CD4-positive, alpha-beta T cell treated with Interleukin-15 for 1 hour (primary cell): Measurements from ENCODE around the gene SLC28A2.
"Not testable (repeated sequence)": the region's sequence is repeated elsewhere in the genome, so short reads cannot be mapped to it uniquely, and the experiment has no call there.

Experiments used
- DNase-seq: peaks from one replicate; pipeline ENCODE4 v3.0.0-alpha.2; 2020

SLC28A2 gene

DNA sequence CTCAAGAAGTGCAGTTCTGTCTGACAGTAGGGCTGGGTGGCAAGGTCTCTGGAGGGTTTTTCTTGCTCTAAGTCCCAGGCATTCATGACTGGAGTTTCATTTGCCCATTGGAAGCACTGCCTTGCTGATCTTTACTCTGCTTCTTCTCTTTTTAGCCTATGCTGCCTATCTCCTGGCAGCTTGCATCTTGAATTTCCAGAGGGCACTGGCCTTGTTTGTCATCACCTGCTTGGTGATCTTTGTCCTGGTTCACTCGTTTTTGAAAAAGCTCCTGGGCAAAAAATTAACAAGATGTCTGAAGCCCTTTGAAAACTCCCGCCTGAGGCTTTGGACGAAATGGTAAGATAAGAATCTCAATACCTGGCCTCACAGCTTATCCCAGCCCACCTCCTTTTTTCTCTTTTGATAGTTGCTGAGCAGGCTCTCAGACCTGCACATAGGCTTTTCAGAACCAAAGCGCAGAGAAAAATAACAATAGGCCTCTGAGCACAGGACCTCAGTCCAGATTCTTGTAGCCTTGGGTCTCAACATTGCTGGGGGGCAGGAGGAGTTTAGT is 10.9 kb downstream of the SLC28A2 start:
- DNase-seq = no peak

DNA sequence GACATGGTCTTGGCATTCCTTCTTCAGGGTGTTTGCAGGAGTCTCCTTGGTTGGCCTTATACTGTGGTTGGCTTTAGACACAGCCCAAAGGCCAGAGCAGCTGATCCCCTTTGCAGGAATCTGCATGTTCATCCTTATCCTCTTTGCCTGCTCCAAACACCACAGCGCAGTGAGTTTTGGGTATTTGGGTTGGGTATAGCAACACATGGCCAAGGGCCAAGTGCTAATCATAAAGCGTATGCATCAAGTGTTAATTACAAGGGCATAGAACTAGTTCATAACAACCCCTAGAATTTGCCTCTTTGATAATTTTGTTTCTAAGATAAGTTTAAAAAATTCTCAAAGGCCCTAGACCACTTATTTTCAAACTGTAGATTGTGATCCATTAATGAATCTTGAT is 11.8 kb downstream of the SLC28A2 start:
- DNase-seq = no peak

DNA sequence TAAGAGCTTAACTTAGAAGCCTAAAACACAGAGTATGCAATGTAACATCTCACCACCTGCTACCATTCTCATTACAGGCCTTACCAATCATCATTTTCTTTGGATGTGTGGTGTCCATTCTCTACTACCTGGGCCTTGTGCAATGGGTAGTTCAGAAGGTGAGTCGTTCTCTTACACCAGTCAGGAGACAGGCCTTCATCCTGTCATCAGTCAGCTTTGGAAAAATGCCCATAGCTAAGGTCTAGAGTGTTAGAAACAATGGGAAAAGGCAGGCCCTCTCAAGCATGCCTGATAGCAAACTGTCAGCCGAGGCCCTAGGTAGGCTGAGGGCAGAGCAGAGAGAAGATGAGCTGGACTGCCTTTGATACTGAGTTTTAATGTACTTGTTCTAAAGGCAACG is 13.5 kb downstream of the SLC28A2 start:
- DNase-seq = no peak

DNA sequence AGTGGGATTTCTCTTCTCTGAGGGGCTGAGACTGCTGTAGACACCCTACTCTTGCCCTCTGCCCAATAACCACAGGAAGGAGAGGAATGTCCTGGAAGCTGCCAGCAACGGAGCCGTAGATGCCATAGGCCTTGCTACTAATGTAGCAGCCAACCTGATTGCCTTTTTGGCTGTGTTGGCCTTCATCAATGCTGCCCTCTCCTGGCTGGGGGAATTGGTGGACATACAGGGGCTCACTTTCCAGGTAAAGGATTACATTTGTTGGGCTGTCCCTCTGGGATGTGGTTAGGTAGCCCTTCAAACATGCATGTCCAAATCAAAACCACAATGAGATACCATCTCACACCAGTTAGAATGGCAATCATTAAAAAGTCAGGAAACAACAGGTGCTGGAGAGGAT is 16.1 kb downstream of the SLC28A2 start:
- DNase-seq = no peak

DNA sequence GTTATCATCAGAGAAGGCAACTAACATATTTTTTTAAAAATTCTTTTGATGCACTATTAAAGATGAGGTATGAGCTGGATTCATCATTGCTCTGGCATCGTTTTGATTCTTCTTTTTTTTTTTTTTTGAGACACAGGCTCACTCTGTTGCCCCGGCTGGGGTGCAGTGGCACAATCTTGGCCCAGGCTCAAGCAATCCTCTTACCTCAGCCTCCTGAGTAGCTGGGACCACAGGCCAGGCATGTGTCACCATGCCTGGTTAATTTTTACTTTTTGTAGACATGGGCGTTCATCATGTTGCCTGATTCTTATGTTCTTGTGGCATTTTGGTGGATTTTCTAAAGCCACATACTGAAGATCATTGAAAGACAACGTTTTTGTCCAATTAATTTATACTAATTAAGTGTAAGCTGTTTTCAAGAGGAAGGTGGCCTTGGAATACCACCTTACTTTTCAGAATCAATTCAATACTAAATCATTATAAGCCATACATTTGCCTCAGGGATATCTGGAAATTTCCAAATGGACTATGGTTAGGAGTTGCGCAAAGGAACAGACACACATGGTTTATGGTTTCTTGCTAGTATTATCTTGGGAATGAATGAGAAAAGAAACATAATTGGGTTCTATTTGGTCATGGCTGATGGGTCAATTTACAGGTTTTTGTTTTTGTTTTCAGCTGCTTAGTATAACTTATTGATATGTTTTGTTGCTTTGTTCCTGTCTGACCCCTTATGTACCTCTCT is 22.8 kb downstream of the SLC28A2 start:
- DNase-seq = no peak

DNA sequence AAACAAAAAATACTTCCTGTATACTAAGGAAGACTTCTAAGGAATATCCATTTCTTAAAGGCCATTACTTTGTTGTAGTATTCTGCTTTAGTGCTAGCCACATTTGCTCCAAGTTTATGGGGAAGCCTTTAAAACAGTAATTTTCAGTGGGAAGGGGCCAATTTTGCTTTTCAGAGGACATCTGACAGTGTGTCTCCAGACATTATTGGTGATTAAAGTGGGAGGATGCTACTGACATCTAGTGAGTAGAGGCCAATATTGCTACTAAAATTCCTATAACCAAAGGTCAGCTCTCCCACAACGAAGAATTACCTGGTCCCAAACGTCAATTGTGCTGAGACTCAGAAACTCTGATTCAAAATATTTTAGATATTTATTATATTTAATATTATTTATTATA is 24.8 kb downstream of the SLC28A2 start:
- no peak for DNase-seq

DNA sequence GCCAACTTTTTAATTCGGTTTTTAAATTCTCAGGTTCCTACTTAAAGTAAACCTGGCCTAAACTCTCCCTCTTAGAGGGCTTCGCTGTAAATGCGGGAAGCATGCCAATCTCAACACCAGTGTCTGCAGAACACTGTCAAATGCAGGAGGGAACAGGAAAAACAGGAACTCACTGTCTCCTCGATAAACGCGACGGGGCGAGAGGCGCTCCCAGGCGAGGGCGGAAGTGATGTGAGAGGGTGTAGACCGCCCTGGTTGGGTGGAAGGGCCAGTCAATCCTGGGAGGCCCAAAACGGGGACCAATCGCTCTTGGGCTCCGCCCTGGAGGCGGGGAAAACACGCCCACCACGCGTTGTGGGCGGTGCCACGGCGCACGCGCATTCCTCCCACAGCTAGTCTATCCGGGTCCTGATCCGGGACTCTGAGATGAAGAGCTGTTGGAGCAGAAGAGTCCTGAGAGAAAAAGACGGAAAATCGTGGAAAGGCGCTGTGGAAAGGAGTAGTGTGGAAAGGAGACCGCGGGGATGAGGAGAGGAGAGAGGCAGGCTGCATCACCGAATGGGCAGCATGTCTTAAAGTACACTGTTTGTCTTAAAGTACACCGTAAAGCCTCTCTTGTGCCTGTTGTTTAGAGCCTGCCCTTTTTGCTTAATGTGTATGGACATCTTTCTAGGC is 27.1 kb downstream of the SLC28A2 start:
- DNase-seq = peak; percentile 96

DNA sequence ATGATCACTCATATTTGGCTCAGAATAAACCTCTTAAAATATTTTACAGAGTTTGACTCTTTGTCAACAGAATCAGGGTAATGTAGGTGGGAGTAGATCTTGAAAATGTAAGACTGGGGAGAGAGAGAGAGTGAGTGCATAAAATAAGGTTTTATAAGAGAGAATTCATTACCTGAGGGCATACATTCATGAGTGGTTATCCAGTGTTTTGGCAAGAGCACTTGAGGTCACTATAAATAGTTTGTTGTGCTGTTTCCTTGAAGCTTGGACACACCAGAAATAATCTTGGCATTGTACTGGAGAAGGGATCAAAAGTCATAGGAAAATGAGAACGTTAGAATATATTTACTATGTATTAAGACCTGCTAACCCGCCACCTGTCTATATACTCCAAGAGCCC is 33.4 kb downstream of the SLC28A2 start:
- no peak for DNase-seq

DNA sequence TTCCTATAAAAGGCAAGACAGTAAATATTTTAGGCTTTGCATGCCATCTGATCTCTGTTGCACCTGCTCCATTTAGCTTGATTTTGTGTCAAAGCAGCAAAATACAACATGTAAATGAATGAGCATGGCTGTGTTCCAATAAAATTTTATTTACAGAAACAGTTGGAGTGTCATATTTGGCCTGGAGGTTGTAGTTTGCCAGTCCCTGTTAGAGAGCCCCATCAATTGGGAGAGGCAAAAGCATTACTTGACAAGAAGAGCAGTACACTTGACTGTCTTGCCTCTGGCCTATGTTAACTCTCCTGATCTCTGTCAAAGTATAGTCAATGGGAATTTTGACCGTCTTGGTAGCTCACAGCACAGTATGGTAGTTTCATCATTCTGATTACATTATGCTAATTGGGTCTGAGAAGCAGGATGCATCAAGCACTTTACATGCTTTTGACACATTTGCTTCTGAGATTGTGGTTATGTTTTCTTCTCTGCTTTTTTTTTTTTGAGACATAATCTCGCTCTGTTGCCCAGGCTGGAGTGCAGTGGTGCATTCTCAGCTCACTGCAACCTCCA is 35.4 kb downstream of the SLC28A2 start:
- DNase-seq = no peak

DNA sequence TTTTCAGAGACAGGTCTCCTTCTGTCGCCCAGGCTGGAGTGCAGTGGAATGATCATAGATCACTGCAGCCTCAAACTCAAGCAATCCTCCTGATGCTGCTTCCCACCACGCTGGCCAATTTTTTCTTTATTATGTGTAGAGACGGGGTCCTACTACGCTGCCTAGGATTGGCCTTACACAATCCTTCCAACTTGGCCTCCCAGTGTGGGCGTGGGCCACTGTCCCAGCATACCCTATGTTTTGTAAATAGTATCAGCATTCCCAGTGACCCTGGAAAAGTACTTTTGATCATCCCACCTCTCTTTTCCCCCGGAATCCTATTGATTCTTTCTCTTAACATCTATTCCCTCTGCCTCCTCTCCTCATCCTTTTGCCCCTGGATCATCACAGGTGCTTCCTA is 36.9 kb downstream of the SLC28A2 start:
- no peak for DNase-seq

DNA sequence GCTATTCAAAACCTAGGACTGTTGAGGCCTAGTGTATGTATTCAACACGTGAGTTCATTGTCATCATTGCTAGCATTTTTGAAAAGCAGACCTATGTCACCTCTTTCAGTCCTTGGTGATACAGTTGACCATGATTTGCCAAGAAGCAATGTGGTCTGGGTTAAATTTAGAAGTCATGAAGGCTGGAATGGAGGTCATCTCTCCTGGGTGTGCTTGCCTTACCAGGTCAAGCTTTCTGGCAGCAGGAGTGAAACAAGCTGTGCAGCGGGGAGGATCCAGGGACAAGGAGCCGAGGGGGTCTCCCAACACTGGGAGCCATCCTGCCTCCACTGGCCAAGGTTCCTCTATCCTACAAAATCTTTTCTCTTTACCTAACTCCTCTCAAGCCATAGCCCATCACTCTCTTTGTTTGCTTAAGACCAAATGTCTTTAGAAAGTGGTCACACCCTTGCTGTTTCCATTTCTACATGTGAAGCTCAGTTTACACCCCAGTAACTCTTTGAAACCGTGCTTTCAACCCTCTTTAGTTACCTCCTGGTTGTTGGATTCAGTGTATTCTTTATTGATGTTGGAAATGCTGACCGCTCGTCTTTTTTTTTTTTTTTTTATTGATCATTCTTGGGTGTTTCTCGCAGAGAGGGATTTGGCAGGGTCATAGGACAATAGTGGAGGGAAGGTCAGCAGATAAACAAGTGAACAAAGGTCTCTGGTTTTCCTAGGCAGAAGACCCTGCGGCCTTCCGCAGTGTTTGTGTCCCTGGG is 40.0 kb downstream of the SLC28A2 start:
- no peak for DNase-seq

DNA sequence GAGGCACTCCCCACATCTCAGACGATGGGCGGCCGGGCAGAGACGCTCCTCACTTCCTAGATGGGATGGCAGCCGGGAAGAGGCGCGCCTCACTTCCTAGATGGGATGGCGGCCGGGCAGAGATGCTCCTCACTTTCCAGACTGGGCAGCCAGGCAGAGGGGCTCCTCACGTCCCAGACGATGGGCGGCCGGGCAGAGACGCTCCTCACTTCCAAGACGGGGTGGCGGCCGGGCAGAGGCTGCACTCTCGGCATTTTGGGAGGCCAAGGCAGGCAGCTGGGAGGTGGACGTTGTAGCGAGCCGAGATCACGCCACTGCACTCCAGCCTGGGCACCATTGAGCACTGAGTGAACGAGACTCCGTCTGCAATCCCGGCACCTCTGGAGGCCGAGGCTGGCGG is 41.3 kb downstream of the SLC28A2 start:
- not testable (repeated sequence) for DNase-seq

DNA sequence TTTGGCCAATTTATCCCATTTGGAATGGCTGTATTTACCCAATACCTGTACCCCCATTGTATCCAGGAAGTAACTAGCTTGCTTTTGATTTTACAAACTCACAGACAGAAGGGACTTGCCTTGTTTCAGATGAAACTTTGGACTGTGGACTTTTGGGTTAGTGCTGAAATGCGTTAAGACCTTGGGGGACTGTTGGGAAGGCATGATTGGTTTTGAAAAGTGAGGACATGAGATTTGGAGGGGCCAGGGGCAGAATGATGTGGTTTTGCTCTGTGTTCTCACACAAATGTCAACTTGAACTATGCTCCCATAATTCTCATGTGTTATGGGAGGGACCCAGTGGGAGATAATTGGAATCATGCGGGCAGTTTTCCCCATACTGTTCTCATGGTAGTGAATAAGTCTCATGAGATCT is 46.9 kb downstream of the SLC28A2 start:
- not testable (repeated sequence) for DNase-seq

DNA sequence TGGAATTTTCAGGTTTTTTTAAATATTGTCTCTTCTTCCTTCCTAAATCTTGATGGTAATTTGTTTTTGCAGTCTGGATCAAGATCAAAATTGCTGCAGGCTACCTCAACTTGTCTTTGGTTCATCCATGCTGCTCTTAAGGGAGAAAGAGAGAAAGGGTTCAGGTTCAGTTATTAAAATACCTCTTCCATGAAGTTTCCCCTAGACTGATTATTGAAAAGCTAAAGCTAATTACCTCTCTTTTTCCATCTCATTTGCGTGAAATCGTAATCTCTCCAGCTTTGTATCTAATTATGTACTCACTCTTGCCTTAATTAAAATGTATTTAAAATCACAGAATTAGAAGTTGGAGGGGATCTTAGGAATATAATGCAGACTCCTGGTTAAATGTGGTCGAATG is 52.7 kb downstream of the SLC28A2 start:
- DNase-seq = no peak

DNA sequence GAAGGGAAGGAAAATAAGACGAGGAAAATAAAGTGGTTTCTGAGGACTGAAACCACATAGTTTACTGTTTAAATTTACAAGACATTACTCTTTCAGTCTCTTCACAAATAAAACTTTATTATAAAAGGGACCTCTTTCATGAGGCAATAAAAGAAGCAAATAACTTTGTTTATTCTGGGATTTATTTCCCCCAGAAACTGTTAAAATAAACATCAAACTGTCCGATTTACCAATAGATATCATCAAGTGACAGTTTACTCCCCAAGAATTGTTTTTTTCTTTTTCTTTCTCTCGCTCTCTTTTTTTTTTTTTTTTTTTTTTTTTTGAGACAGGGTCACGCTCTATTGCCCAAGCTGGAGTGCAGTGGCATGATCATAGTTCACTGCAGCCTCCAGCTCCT is 54.1 kb downstream of the SLC28A2 start:
- no peak for DNase-seq

DNA sequence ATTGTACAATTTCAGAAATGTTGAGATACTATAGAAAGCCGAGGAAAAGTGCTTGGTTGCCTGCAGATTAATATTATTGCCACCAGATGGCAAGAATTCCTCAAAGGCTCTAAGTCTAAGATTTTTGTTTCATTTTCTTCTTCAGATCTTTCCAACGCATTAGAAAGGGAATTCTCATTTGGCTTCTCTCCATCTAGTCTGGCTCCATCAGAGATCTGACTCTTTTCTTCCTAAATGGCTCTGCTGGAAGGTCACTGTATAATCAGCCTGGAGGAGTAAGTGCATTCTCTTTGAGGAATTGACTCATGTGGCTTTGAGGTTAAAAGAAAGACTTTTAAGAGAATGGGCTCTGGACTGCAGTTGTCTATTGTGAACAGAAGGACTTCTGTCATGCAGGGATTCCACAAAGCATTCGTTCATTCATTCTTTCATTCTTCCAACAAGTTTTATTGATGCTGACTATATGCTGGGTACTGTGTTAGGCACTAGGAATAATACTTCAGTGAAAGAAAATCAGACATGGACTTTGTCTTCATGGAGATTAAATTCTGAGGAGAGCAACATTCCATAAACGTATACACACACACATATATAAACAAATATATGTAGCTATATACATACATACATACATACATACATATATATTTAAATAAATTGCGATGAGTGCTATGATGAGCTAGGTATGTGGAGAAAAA is 55.3 kb downstream of the SLC28A2 start:
- DNase-seq = no peak

DNA sequence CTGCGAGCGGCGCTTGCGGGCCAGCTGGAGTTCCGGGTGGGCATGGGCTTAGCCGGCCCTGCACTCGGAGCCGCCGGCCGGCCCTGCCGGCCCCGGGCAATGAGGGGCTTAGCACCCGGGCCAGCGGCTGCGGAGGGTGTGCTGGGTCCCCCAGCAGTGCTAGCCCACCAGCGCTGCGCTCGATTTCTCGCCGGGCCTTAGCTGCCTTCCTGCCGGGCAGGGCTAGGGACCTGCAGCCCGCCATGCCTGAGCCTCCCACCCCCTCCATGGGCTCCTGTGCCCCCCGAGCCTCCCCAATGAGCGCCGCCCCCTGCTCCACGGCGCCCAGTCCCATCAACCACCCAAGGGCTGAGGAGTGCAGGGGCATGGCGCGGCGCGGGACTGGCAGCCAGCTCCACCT is 62.1 kb downstream of the SLC28A2 start:
- not testable (repeated sequence) for DNase-seq

DNA sequence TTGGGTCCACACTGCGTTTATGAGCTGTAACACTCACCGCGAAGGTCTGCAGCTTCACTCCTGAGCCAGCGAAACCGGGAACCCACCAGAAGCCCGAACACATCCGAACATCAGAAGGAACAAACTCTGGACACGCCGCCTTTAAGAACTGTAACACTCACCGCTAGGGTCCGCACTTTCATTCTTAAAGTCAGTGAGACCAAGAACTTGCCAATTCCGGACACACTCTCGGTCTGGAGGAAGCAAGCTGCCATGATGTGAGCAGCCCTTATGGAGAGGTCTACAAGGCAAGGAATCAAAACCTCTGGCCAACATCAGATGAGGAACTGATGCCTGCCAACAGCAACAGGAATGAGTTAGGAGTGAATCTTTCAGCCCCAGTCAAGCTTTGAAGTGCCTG is 62.9 kb downstream of the SLC28A2 start:
- no peak for DNase-seq

DNA sequence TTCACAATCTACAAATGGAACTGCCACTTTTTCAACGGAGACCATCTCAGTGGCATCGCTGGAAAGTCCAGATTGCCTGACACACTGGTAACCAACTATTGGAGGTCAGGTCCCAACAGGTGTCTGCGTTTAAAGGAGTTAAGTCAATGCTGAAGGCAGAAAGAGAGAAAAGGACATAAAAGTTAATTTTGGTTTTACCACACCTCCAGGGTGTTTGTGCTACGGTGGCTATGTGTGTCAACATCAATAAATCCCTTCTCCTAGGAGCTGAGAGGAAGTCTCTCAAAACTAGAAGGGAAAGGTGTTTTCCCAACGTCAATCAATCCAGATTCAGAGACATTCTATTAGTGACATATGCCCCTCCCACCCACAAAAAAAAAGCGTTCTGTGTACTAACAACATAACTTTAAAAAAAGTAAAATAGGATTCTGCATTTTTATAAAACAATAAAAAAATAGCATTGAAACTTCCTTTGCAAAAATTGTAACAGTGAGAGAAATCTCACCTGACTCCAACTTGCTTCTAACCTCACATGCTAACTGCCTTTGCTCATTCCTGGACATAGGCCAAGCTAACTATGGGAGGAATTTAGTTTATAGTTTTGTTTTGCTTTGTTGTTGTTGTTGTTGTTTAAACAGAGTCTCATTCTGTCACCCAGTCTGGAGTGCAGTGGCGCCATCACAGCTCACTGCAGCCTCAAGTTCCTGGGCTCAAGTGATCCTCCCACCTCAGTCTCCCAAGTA is 67.6 kb downstream of the SLC28A2 start:
- DNase-seq = no peak

DNA sequence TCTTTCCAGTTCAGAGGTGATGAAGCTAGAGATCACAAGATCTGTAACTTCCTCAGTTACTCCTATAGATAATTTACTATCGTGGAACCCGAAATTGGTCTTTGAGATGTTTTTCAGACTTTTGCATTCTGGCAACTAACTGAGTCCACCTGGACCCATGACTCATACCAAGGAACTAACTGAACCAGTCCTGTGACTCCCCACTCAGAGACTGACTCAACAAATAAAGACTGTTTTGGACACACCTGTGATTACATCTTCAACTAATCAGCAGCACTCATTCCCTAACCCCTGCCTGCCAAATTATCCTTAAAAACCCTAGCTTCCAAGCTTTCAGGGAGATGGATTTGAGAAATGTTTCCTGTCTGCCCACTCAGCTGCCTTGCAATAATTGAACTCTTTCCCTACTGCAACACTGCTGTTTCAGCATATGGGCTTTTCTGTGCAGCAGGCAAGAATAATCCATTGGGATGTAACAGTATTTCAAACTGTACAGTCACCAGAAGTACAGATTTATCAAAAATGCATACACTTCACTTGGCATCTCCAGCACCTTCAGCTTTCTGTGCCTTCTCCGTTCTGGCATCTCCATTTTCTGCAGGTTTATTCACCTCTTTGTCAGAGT is 68.7 kb downstream of the SLC28A2 start:
- DNase-seq = no peak

DNA sequence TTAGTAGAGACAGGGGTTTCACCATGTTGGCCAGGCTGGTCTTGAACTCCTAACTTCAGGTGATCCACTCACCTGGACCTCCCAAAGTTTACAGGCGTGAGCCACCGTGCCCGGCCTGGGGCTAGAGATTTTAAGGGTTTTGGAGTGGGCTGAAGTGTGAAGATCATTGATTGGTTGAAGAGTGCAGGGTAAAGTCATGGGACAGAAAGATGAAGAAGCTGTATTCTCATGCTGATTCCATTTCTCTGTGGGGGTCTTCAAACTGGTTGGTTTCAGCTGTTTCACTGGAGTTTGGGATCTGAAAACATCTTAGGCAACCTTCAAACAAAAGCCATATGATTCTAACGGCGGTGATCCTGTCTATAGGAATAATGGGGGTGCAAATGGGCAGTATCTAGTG is 74.2 kb downstream of the SLC28A2 start:
- no peak for DNase-seq

DNA sequence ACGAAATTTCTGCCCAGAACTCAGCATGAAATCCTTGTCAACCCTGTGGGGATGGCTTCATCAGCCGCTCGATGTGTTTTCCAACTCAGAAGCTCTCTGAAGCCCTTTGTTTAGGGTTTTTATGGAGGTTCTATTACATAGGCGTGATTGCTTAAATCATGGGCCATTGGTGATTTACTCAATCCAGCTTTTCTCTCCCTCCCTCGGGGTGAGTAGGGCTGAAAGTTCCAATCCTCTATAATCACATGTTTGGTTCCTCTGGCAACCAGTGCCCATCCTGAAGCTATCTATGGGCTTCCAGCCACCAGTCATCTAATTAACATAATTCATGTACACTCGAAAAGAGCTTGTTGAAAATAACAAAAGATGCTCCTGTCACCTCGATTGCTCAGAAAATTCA is 74.7 kb downstream of the SLC28A2 start:
- DNase-seq = no peak
